ENCODE results near the gene DRAXIN.

DNA sequence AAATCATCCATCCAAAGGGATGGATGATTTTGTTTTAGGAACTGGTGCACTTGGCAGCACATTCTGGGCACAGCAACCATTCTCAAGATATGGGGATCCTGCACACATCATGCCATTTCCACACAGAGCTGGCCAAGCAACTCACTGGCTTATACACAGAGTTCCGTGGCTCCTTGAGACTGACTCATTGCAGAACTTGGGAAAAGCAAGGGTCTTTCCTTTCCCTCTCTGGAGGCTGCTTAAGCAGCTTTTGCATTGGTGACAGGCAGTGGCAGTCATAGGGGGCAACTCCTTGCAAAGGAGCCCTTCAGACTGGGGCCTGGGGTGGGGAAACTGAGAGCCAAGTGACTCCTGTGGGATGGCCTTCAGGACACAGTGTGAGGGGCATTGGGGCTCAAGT, 8.7 kb upstream of the DRAXIN start:
- TF ChIP-seq, protein P1, sequence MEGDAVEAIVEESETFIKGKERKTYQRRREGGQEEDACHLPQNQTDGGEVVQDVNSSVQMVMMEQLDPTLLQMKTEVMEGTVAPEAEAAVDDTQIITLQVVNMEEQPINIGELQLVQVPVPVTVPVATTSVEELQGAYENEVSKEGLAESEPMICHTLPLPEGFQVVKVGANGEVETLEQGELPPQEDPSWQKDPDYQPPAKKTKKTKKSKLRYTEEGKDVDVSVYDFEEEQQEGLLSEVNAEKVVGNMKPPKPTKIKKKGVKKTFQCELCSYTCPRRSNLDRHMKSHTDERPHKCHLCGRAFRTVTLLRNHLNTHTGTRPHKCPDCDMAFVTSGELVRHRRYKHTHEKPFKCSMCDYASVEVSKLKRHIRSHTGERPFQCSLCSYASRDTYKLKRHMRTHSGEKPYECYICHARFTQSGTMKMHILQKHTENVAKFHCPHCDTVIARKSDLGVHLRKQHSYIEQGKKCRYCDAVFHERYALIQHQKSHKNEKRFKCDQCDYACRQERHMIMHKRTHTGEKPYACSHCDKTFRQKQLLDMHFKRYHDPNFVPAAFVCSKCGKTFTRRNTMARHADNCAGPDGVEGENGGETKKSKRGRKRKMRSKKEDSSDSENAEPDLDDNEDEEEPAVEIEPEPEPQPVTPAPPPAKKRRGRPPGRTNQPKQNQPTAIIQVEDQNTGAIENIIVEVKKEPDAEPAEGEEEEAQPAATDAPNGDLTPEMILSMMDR (IDR thresholded peaks at IDR 0.05; ENCODE audit: poor library complexity, severe bottlenecking): no peak
- TF ChIP-seq SMC3 (conservative IDR thresholded peaks at IDR 0.05; ENCODE audit: poor library complexity) (no peak), EP300 (conservative IDR thresholded peaks at IDR 0.05; ENCODE audit: poor library complexity, severe bottlenecking) (no peak), MXI1 (conservative IDR thresholded peaks at IDR 0.05; ENCODE audit: poor library complexity, severe bottlenecking) (no peak)

All from neural cell (in vitro differentiated cells).